SKM-1 treated with dmso at 0.1 percent for 144 hours (cell line): ENCODE results near the gene GALNT3.
A peak's percentile ranks its signal among the peaks of the same experiment; 100 is the strongest.

ENCODE experiments used
- DNase-seq: peaks from one replicate; lab custom pipeline; 2025; ENCODE audit not compliant: unreplicated experiment; lab: John Stamatoyannopoulos, UW

Gene GALNT3

DNA sequence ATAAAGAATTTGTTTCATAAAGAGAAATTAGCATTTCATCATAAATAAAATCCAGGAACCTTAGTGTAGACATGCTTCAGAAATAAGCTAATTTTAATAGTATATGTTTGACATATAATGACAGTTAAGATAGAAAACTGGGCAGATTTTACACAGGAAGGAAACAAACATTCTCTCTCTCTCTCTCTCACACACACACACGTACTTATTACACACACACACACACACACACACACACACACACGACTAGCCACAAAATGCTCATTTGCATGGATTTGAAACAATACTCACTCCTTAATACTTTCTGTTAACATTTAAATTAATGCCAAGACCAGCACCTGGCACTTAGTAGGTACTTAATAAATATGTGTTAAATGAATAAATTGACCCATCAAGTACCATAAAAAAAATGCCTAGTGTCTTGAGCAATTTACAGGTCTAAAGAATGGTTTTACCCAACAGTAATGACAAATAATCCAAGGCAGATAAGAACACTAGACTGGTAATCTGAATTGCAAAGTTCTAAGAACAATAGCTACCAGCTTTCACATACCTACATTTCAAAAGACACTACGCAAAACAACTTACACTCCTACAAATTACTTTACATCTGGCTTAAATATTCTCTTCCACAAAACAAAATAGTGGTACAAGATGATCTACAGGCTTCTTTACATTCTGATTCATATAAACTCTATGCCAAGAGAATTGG is 2.9 kb upstream of the GALNT3 start:
- DNase-seq, result no peak

DNA sequence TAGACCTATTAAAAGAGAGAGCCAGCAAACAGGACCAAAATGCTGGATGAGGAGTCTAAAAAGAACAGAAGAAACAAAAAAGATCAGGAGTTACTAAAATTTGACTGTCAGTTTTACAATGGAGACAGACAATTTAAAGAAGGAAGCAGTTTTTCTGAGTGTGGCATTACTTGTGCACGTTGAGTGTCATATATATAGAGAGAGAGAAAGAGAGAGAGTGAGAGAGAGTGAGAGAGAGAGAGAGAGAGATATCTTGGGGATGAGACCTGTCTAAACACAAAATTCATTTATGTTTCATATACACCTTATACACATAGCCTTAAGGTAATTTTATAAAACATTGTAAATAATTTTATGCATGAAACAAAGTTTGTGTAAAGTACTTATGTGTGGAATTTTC is 2.1 kb upstream of the GALNT3 start:
- DNase-seq, result no peak

DNA sequence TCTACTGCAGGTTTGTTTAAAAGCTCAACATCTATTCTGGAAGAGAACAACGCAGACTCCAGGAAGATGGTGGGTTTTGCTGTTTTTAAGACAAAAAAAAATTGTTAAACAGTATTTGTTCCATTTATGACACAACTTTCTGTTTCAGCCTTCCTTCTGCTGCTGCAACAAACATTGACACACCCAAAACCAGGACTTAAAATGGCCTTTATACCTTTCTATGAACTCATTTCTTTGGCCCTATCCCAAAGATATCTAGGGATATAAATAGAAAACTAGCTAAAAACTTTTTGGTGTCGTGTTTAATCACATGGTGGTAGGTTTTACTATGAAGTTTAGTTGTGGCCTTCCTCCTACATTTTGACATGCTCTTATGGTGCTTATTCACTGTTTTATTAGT is 964 bp upstream of the GALNT3 start:
- peak; percentile 20 for DNase-seq

DNA sequence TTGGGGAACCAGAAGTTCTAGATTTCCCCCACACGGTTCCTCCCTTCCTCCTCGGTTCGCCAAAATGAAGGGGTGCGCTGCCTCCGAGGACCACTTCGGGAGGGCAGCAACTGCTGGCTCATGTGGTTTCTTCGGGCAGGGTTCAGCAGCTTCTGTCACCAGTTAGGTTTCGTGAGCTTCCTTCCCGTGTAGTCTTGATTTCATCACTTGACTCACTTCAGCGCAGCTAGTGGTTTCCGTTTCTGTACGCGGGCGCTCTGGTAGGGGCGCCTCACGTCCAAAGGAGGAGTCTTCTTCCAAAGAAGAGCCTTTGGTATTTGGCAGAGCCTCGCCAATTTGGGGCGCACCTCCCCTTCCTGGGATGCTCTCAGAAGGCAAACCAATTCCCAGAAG is 485 bp upstream of the GALNT3 start:
- peak; percentile 95 for DNase-seq

DNA sequence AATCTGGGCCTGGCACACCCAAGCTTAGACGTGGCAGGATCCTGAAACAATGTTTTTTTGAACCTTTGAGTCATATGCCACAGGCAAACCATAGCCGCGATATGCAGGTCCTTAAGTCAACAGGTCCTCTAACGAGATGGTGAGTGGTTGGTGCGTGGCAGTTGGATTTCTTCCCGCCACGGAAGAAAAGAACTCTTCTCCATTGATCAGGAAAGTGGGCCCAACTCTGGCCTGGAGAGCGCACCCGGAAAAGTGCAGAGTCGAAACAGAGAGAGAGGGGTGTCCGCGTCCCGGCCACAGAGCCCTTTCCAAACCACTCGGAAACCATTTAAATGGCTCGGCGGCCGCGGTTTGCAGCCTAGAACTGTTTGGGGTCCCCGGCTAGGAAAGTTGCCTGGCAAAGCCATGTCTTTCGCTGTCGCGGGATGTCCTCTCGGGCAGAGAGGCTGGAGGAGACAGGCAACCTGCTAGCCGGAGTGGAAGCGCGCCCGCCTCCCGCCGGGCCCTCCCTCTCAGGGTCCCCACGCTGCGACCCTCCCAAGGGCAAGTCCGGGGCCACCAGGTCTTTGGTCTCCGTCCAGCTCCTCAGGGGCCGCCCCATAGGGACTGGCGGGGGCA is 777 bp downstream of the GALNT3 start:
- no peak for DNase-seq

DNA sequence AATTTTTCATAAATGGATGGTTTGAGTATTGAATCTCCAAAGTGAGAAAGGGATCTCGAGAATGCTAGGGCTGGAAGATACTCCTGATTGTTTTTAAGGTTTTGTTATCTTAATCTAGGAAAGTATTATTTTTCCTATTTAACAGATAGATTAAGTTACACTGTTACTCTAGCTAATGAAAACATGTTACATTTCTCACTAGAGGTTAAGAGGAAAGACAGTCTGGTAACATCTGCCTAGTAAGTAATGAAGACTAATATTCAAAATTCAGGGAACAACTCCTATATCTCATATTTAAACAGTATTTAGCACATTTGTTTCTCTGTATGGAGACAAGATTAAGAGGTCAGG is 2.0 kb downstream of the GALNT3 start:
- DNase-seq, result no peak

DNA sequence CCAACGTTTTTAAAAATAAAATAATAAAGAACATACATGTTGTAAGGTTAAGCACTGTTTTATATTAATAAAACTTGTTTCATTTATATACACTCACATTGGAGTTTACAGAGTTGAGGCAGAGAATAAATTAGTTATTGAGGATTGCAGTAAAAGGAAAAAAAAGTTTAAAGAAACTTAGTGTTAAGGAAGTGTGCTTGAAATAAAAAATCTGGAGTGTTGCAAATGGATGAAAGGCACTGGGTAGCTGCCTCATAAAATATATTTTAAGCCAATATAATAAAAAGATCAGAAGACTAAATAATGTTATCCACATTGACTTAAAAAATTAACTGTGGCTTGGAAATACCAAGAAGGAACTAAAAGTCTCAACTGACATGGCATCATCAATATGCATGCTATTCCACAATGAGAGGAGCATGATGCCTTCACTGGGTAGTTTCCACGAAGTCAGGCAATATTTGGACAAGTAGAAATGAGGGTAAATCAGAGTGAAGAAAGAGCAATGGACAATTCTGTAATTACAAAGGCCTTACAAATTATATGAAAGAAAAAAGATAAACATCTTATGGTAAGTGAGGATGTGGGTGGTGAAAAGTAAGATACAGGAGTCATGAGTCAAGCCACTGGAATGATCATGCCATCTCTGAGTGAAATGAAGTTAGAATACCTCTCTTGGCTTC is 2.5 kb downstream of the GALNT3 start:
- DNase-seq, result no peak

DNA sequence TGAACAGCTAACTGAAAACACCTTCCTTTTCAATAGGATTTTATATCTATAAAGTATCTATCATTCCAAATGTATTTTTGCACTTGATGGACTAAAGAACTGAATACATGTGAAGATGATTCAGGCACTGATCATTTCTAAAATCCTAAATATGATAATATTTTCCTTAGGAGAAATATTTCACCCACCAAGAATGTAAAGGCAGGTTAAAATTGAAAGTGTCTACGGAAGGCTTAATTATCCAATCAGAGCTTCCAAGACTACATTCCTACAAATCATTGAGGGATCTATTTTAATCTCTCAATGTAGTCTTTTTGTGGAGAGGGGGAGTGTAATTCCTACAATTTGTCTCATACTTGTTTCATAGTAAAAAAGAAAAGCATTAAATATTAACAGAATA is 3.6 kb downstream of the GALNT3 start:
- no peak for DNase-seq

DNA sequence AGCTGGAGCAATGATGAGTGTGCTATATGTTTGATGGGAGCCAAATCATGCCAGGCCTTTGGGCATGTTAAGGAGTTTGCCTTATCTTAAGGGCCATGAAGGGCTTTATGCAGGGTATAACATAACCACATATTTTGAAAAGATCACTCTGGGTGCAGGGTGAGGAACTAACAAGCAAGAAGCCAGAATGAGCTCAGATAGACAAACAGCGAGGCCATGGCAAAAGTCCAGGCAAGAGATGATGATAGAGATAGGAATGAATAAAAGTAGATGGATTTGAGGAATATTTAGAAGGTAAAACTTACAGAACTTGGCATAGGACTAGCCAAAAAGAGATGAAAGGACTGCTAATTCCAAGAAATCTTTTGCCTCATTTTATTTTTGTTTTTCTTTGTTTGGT is 6.7 kb downstream of the GALNT3 start:
- DNase-seq, result no peak

DNA sequence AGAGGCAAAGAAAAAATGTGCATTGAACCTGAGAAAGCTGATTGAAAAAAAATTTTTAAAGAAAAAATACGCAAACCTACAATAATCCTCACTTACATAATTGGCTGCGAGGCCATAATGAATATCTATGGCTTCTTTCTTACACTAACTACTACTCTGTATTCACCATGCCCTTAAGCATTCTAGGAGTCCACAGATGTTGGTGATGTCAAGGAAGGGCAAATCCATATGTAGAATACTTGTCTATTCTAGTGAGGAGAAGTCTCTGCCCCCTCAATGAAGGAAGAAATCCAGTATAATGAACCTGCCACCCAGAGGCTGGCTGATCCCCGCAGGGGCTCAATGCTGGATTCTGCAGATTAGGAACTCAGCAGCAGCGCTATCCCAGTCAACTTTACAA is 14.3 kb downstream of the GALNT3 start:
- DNase-seq, result no peak

DNA sequence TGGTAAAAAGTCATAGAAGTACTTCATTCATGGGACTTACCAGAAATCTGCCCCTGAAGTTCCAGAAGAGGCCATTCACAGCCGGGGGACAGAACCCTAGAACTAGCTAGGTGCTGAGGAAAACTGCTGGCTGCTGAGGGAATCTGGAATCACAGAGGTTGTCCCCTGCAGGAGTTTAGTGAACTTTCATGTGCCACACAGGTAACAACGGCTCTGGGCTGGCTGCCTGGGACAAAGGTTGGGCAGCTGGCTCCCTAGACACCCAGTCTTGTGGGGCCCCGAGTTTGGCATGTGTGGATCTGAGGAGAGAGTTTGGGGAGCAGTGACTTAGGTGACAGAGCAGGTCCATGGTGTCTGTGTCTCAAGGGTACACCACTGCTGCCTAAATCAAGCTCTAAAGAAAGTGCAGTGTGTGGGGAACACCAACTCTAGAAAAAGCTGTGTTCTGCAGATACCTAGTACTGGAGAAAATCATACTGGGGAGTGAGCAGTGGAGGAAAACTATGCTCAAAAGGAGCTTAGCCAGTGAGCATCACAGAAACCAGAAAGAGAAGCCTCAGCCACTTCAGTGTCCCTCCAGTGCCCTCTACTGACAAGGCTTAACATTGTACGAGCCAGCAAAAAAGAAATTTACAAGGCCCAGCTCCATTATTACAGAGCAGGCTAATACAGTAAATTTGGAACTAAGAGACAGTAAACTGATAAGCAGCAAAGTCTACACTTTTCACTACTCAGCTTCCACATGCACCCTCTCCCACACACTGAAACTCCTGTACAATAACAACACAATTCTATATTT is 15.2 kb downstream of the GALNT3 start:
- DNase-seq, result peak; percentile 5

DNA sequence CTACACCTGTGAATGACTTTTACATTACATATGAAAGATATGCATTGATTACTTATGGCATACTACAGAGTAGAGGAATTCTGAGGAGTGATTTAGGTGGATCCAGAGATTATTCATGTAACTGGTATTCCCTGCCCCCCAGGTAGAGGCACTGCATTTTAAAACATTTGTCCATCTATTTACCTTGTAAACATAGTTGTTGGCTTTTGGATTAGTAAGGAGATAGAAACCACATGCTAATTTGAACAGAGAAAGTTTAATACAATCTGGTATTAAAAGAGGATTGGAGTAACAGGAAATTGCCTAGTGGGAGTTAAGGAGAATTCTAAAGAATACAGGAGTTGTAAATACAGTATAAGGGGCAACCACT is 15.9 kb downstream of the GALNT3 start:
- DNase-seq, result no peak

DNA sequence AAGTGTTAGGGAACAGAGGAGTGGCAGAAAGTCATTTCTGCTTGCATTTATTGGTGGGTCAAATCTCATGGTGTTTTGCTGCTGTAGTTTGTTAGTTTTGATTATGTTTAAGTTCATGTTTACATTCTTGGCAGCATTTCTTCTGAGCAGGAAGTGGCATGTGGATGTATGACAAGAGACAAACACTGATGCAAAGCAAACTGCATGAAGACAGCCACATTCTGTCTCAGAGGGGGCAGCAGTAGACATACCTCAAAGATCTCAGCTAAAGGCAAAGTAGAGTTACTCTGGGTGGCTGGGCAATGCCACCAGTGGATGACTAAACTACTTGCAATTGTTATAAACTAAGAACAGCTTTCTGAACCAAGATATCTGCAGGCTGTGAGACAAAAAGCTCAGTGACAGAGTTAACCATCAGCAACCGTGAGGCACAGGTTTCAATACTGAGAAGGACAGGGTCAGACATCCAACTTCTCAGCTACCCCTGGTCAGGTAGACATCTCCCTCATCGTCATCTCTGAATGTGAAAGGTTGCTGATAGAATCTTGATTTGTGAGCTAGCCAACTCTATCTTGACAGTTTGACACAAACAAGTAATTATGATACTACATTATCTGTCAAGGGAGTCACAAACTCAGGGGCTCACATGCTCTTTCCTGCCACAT is 16.4 kb downstream of the GALNT3 start:
- DNase-seq, result no peak

DNA sequence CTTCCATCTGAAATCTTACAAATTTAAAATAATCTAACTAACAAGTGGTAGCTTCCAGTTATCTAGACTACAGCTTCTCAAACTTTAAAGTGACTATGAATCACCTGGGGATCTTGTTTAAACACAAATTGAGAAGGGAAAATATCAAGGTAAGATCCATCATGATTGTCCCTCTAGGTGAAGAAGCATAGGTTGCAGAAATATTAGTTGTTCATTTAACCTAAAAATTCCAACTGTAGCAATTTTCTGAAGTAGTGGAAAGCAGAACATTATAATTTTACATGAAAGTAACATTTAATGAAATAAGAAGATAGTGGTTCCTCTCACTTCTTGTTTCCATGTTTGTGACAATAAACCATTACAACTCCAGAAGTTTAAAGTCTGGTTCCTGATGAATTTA is 17.3 kb downstream of the GALNT3 start:
- no peak for DNase-seq

DNA sequence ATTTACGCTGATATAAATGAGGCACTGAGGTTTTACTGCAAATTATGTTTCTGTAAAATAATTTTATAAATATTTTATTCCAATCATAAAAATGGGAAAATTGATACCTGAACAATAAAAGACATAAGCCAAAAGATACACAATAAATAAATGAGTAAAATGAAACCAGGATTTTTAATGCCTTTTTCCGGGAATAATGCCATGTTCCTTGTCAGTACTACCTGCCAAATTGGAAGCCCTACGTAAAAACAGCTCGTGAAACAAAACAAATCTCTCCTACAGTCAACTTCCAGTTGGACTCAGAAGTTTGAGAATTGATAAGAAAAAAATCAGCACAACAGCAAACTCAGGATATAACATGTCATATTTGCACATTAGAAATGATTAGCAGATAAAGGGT is 18.0 kb downstream of the GALNT3 start:
- no peak for DNase-seq

DNA sequence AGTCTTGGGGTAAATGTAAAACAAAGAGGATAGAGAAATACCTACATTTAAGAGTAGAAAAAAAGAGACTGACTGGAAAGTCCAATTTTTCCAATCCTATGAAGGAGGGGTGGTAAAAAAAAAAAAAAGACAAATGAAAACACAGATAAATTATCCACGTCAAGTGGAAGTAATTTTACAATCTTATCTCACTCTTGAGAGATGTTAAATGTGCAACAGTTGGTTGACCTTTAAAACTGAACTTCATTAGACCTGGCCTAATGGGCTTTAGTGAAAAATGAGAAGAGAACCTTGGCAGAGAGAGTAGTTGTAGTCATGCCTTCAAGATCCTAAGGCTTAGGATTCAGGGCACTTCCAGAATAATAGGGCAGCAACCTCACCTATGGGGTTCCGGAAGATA is 20.4 kb downstream of the GALNT3 start:
- DNase-seq, result no peak

DNA sequence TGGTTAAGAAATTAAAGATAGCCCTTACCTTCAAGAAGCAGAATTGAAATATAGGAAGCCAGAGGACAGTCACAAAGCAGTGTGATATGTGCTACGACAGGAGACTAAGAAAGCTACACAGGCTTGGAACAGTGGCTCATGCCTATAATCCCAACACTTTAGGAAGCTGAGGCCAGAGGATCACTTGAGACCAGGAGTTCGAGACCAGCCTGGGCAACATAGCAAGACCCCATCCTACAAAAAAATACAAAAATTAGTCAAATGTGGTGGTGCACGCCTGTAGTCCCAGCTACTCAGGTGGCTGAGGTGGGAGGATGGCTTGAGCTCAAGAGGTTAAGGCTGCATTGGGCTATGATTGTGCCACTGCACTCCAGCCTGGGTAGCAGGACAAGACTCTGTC is 21.9 kb downstream of the GALNT3 start:
- no peak for DNase-seq

DNA sequence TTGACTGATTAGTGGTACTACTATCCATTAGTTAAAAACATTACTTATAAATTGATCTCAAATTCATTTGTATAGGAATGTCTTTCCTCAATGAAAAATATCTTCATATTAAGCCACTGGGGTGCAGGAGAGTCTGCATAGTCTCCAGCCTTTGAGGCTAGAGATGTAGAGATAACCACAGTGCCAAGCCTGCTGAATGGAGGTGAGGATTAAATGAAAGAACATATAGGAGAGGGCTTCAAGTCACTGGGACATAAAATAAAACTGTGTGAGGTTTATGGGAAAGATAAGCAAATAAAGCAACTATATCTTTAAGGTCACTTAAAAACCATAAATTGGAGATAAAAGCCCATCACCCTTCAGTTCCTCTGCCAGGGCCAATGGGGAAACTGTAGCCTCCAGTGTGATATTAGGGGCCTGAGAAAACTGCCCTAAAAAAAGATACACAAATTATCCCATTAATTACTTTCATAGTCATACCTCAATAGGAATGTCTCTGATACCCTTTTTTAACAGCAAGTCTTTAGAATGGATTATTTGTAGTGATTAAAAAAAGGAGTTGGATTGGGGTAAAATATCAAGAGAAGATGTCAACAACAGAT is 27.6 kb downstream of the GALNT3 start:
- DNase-seq, result no peak

DNA sequence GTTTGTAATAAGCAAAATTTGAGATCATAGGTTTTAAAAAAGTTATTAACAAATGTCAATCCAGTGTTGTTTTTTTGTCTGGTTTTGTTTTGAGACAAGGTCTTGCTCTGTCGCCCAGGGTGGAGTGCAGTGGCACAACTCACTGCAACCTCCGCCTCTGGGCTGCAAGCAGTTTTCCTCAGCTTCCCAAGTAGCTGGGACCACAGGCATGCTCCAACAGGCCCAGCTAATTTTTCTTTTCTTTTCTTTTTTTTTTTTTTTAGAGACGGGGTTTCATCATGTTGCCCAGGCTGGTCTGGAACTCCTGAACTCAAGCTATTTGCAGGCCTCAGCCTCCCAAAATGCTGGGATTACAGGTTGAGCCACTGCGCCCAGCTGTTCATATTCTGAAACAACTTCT is 31.3 kb downstream of the GALNT3 start:
- DNase-seq, result no peak

DNA sequence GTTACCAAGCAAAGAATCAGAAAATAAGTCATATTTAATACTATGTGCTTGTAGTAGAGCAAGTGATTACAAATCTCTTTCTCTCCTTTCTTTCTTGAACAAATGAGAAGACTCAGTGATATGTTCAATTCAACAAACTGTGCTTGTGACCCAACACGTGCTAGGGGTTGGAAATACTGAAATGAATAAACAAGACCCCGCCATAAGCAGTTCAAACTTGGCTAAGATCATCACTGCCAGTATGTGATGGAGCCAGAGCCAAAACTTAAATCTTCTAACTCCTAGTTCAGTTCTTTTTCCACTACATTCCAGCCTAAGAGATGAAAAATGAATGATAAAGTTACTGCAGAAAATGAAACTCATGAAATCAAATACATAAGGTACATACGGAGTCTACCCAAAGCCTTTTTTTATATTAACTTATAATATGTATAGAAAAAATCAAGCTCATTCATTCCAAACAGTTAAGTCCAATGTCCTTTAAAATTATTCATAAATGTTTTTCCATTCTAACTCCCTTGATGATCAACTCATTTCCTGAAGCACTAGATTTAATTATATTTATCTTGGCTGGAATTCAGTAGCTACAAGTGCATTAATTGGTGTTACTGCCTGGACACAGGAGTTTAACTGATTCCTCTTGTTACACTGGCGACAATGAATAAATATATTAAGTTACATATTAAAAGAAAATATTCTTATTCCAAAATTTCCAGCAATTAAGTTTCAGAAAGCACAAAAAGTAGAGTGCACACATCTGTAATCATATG is 36.0 kb downstream of the GALNT3 start:
- DNase-seq, result no peak
